ENCODE data around the gene GTPBP6.

GRCh38 chrX:333611-334311, 15.2 kb upstream of the GTPBP6 start:
- TF ChIP-seq POLR2A (IDR thresholded peaks at IDR 0.05), result no peak
- no peak for TF ChIP-seq CTCF (IDR thresholded peaks at IDR 0.05)
- no peak for TF ChIP-seq POLR2AphosphoS5 (IDR thresholded peaks at IDR 0.05)
- TF ChIP-seq EP300 (IDR thresholded peaks at IDR 0.05), result no peak

Data from gastroesophageal sphincter (tissue), 3 donors.